A549 (cell line): ENCODE measurements around the gene CCDC190. TPM values are rescaled to one million over a fixed set of nuclear protein-coding genes. Genes with fewer than 3 reads are reported as not detected.

Experiments used
- ATAC-seq, 2 experiments: fragments of 200-7000 bp in 1 of 2; fragments of >200 bp in 1 of 2; cut with Nextera tagmentation in 1 of 2; cut with Tn5 transposase in 1 of 2; 3 replicates each; pipeline versions ENCODE4 v1.8.0 to v1.9.1; 2018 to 2020; ENCODE audit warnings: mild to moderate bottlenecking in 1 of 2, moderate library complexity in 1 of 2
- CTCF ChIA-PET: fragments of 300-600 bp; sonication (Branson Sonifier 250); formaldehyde crosslinking; extraction: SDS; loops from one replicate; lab custom pipeline; 2021; ENCODE audit warnings: antibody characterized with exemption, inconsistent platforms; lab: Yijun Ruan, JAX
- POLR2A ChIA-PET: fragments of 350-600 bp; formaldehyde crosslinking; extraction: SDS; loops from one replicate; lab custom pipeline; 2021; ENCODE audit warnings: antibody characterized with exemption, inconsistent platforms; lab: Yijun Ruan, JAX
- DNase-seq, 2 experiments: peaks; one replicate each; pipeline versions ENCODE4 v3.0.0 to v3.0.0-alpha.2; 2011 to 2016; ENCODE audit warnings: low read depth in 1 of 2, low spot score in 1 of 2
- FAIRE-seq: peaks from 2 replicates; lab custom pipeline; 2011; peaks lifted over from hg19 to GRCh38; lab: Jason Lieb, UNC
- H3K27ac ChIP-seq, 2 experiments: fragments of >200 bp; sonication (Bioruptor Twin); formaldehyde crosslinking; 3 replicates each; pipeline ENCODE4 v1.5.1; 2016 to 2017
- H3K4me1 ChIP-seq: fragments of >200 bp; sonication (Bioruptor Twin); formaldehyde crosslinking; 3 replicates; pipeline ENCODE4 v1.6.1; 2016
- H3K4me2 ChIP-seq: fragments of >200 bp; sonication (Bioruptor Twin); formaldehyde crosslinking; 3 replicates; pipeline ENCODE4 v1.6.1; 2016
- H3K4me3 ChIP-seq: fragments of >200 bp; sonication (Bioruptor Twin); formaldehyde crosslinking; 3 replicates; pipeline ENCODE4 v1.5.1; 2016
- H3K9me3 ChIP-seq: fragments of >200 bp; sonication (Bioruptor Twin); formaldehyde crosslinking; 3 replicates; pipeline ENCODE4 v1.6.1; 2016
- BHLHE40 ChIP-seq: IDR thresholded peaks from 2 replicates; pipeline ENCODE4 v1.6.1; 2012; ENCODE audit warnings: low read depth, low read length, inconsistent platforms
- CHD2 ChIP-seq: fragments of 150-350 bp; IDR thresholded peaks from 2 replicates; pipeline ENCODE4 v1.6.1; 2014; ENCODE audit warnings: low read length; ENCODE audit not compliant: partially characterized antibody
- E2F6 ChIP-seq: IDR thresholded peaks from 2 replicates; pipeline ENCODE4 v1.6.1; 2012; ENCODE audit warnings: low read depth, borderline replicate concordance
- EP300 ChIP-seq, 2 experiments: fragments of >200 bp; sonication (Bioruptor Twin); formaldehyde crosslinking; IDR thresholded peaks; 2 replicates in 1 of 2; 3 replicates in 1 of 2; pipeline ENCODE4 v1.6.1; 2016 to 2017
- FOSL2 ChIP-seq, 2 experiments: fragments of 450-650 bp in 1 of 2; fragments of >200 bp in 1 of 2; sonication (Bioruptor Twin) in 1 of 2; formaldehyde crosslinking; IDR thresholded peaks; 2 replicates each; pipeline versions ENCODE4 v1.5.0 to v1.6.1; 2016 to 2020; ENCODE audit warnings: mild to moderate bottlenecking in 1 of 2, moderate library complexity in 1 of 2
- HEYL ChIP-seq: fragments of 250-450 bp; sonication (Bioruptor Pico); IDR thresholded peaks from 2 replicates; pipeline ENCODE4 v1.8.0; 2021; ENCODE audit warnings: mild to moderate bottlenecking, moderate library complexity
- HOXA7 ChIP-seq: fragments of 250-450 bp; sonication (Bioruptor Pico); IDR thresholded peaks from 2 replicates; pipeline ENCODE4 v1.5.0; 2020; ENCODE audit warnings: mild to moderate bottlenecking, moderate library complexity
- HOXB5 ChIP-seq: fragments of 250-450 bp; sonication (Bioruptor Pico); IDR thresholded peaks from 2 replicates; pipeline ENCODE4 v1.5.0; 2020; ENCODE audit warnings: mild to moderate bottlenecking, moderate library complexity
- JUN ChIP-seq, 2 experiments: fragments of >200 bp; sonication (Bioruptor Twin); formaldehyde crosslinking; IDR thresholded peaks; 2 replicates in 1 of 2; 3 replicates in 1 of 2; pipeline ENCODE4 v1.6.1; 2016 to 2017
- JUNB ChIP-seq: fragments of >200 bp; sonication (Bioruptor Twin); formaldehyde crosslinking; IDR thresholded peaks from 2 replicates; pipeline ENCODE4 v1.6.1; 2016
- MYC ChIP-seq: IDR thresholded peaks from 2 replicates; pipeline ENCODE4 v1.6.1; 2012; ENCODE audit warnings: mild to moderate bottlenecking, inconsistent platforms, low read length, improper control_type of control experiment, borderline replicate concordance
- NR3C1 ChIP-seq: fragments of >200 bp; sonication (Bioruptor Twin); formaldehyde crosslinking; IDR thresholded peaks from 3 replicates; pipeline ENCODE4 v1.6.1; 2017
- PHF8 ChIP-seq: fragments of 200-600 bp; sonication (generic); IDR thresholded peaks from 2 replicates; pipeline ENCODE4 v1.6.1; 2016; ENCODE audit warnings: low read depth, mild to moderate bottlenecking, antibody characterized with exemption, moderate library complexity, borderline replicate concordance
- POLR2A ChIP-seq: IDR thresholded peaks from 2 replicates; pipeline ENCODE4 v1.6.1; 2012; ENCODE audit warnings: mild to moderate bottlenecking, low read length
- POLR2AphosphoS2 ChIP-seq: conservative IDR thresholded peaks from 2 replicates; pipeline ENCODE4 v1.6.1; 2012; ENCODE audit warnings: low read length, improper control_type of control experiment, inconsistent platforms
- RCOR1 ChIP-seq: fragments of 150-350 bp; IDR thresholded peaks from 2 replicates; pipeline ENCODE4 v1.6.1; 2014; ENCODE audit warnings: antibody characterized with exemption, low read length, low read depth
- SMC3 ChIP-seq: fragments of >200 bp; sonication (Bioruptor Twin); formaldehyde crosslinking; IDR thresholded peaks from 3 replicates; pipeline ENCODE4 v1.6.1; 2018; ENCODE audit warnings: inconsistent platforms
- SREBF2 ChIP-seq: fragments of 450-650 bp; IDR thresholded peaks from 2 replicates; pipeline ENCODE4 v1.6.1; 2014; ENCODE audit warnings: mild to moderate bottlenecking, moderate library complexity
- USF2 ChIP-seq: fragments of 450-650 bp; IDR thresholded peaks from 2 replicates; pipeline ENCODE4 v1.6.1; 2014; ENCODE audit warnings: antibody characterized with exemption
- ZFP36 ChIP-seq: fragments of 450-650 bp; IDR thresholded peaks from 2 replicates; pipeline ENCODE4 v1.6.1; 2014; ENCODE audit warnings: borderline replicate concordance; ENCODE audit not compliant: partially characterized antibody
- ZNF302 ChIP-seq: fragments of 250-450 bp; sonication (Bioruptor Pico); IDR thresholded peaks from 2 replicates; pipeline ENCODE4 v1.9.0; 2021; ENCODE audit warnings: inconsistent platforms, mild to moderate bottlenecking, moderate library complexity
- ZSCAN20 ChIP-seq: fragments of 250-450 bp; sonication (Bioruptor Pico); IDR thresholded peaks from 2 replicates; pipeline ENCODE4 v1.8.0; 2022; ENCODE audit warnings: mild to moderate bottlenecking, moderate library complexity
- WGBS: methylation state at CpG from one replicate; pipeline ENCODE4 v1.1.6; 2017; ENCODE audit errors: missing lambda C conversion rate; 5-methylcytosine and 5-hydroxymethylcytosine counted together
- polyA plus RNA-seq, 4 experiments: library from polyadenylated mRNA; depleted of rRNA in 3 of 4; stranded (reverse); fragments of >200 nt; fragmentation: RNase III in 1 of 4; extraction: RNeasy Plus Mini Kit Qiagen cat#74134 plus additional on column Dnase treatment in 1 of 4; gene quantifications; 2 replicates in 3 of 4; 3 replicates in 1 of 4; pipeline ENCODE4 v1.2.3, GENCODE V29; 2011 to 2017

The CCDC190 gene
- polyA plus RNA-seq, 2 of the 4 experiments (the other 2 are of a cell fraction) = not detected

GRCh38 chr1:162859191-162859590, 1.8 kb downstream of the CCDC190 start:
- Histone ChIP-seq H3K27ac (no peak overlapping the region), H3K4me1 (no peaks in the 10 kb centered on the region), H3K4me2 (no peak overlapping the region), H3K9me3 (no peaks in the 10 kb centered on the region), H3K4me3 (no peak overlapping the region)
- POLR2A ChIA-PET = no interaction called here
- no peak for DNase-seq
- CTCF ChIA-PET = interaction anchor here (1.7 to 6.0 kb wide), 2 partner anchors 12 to 456 kb away, joined by 8 to 42 read pairs; no protein-coding TSS in a partner anchor
- no peak for FAIRE-seq
- ATAC-seq = no peak
- TF ChIP-seq SREBF2 = no peak
- 100% methylated on average over 1 of the region's 1 CpG for WGBS

GRCh38 chr1:162857850-162858249, 3.1 kb downstream of the CCDC190 start:
- no peak for ATAC-seq
- no peak overlapping the region for H3K27ac ChIP-seq
- FAIRE-seq = no peak
- H3K4me2 ChIP-seq = no peak overlapping the region
- H3K4me1 ChIP-seq = no peaks in the 10 kb centered on the region
- H3K4me3 ChIP-seq = no peak overlapping the region
- POLR2A ChIA-PET = no interaction called here
- CTCF ChIA-PET = interaction anchor here (2.3 to 6.0 kb wide), 2 partner anchors 10 to 459 kb away, joined by 12 to 42 read pairs; no protein-coding TSS in a partner anchor
- H3K9me3 ChIP-seq = no peaks in the 10 kb centered on the region
- TF ChIP-seq PHF8 (no peak), FOSL2 (IDR thresholded peaks at IDR 0.05) (no peak), FOSL2 (CRISPR knock-in tag; IDR thresholded peaks at IDR 0.05) (no peak), ZNF302 (no peak), POLR2AphosphoS2 (no peak), SMC3 (no peak), JUNB (no peak), ZSCAN20 (CRISPR knock-in tag) (no peak), HOXA7 (no peak), JUN (IDR thresholded peaks at IDR 0.05) (no peak), NR3C1 (no peak), BHLHE40 (no peak), ZFP36 (no peak), CHD2 (no peak), E2F6 (no peak), MYC (no peak), USF2 (no peak), POLR2A (no peak), RCOR1 (no peak), EP300 (IDR thresholded peaks at IDR 0.05) (no peak), HEYL (CRISPR knock-in tag) (no peak)
- DNase-seq = no peak

GRCh38 chr1:162856260-162856659, 4.7 kb downstream of the CCDC190 start:
- FAIRE-seq (no peak), ATAC-seq (no peak), DNase-seq (no peak)
- H3K4me2 ChIP-seq = no peak overlapping the region
- no peak overlapping the region for H3K27ac ChIP-seq
- POLR2A ChIA-PET = no interaction called here
- CTCF ChIA-PET = interaction anchor here (1.5 to 6.0 kb wide), 3 partner anchors 9 to 460 kb away, joined by 8 to 42 read pairs (median 12); no protein-coding TSS in a partner anchor
- no peak for TF ChIP-seq HOXB5 (CRISPR knock-in tag)
- TF ChIP-seq SMC3 = no peak
- no peaks in the 10 kb centered on the region for H3K4me1 ChIP-seq
- H3K9me3 ChIP-seq = no peaks in the 10 kb centered on the region
- WGBS = 60% methylated on average over 2 of the region's 2 CpGs
- no peak overlapping the region for H3K4me3 ChIP-seq
